Osteoblast (primary cell): Measurements from ENCODE around the gene COL17A1. TPM values are rescaled to one million over a fixed set of nuclear protein-coding genes. Genes with fewer than 3 reads are reported as not detected.

Experiments
- DNase-seq: peaks from one replicate; pipeline ENCODE4 v3.0.0; 2011; ENCODE audit warnings: low spot score, mixed read lengths; ENCODE audit not compliant: insufficient read length; ENCODE audit errors: missing footprints
- H2AFZ ChIP-seq: 2 replicates; pipeline ENCODE4 v1.6.0; 2011; ENCODE audit warnings: mild to moderate bottlenecking, low read length
- H3K27ac ChIP-seq: 2 replicates; pipeline ENCODE4 v1.5.1; 2011; ENCODE audit warnings: mild to moderate bottlenecking, low read depth, low read length, moderate library complexity
- H3K27me3 ChIP-seq: 2 replicates; pipeline ENCODE4 v1.6.0; 2012; ENCODE audit warnings: mild to moderate bottlenecking, control low read depth, inconsistent platforms, low read length, moderate library complexity; ENCODE audit not compliant: insufficient read depth
- H3K36me3 ChIP-seq: 2 replicates; pipeline ENCODE4 v1.5.1; 2011; ENCODE audit warnings: mild to moderate bottlenecking, low read length, control low read depth, moderate library complexity; ENCODE audit not compliant: insufficient read depth
- H3K4me1 ChIP-seq: 2 replicates; pipeline ENCODE4 v1.5.1; 2011; ENCODE audit warnings: mild to moderate bottlenecking, low read length, control low read depth, moderate library complexity; ENCODE audit not compliant: insufficient read depth
- H3K4me2 ChIP-seq: 2 replicates; pipeline ENCODE4 v1.6.0; 2011; ENCODE audit warnings: mild to moderate bottlenecking, low read length; ENCODE audit not compliant: insufficient read depth
- H3K4me3 ChIP-seq: fragments of 200-600 bp; sonication (generic); 3 replicates; pipeline ENCODE4 v1.5.1; 2012; ENCODE audit warnings: mild to moderate bottlenecking, low read length, inconsistent platforms; ENCODE audit not compliant: insufficient read depth
- H3K79me2 ChIP-seq: 2 replicates; pipeline ENCODE4 v1.6.0; 2012; ENCODE audit warnings: mild to moderate bottlenecking, low read length, control low read depth, inconsistent platforms; ENCODE audit not compliant: insufficient read depth
- H3K9me3 ChIP-seq: 2 replicates; pipeline ENCODE4 v1.5.1; 2011; ENCODE audit warnings: low read depth, low read length, control low read depth
- H4K20me1 ChIP-seq: 2 replicates; pipeline ENCODE4 v1.6.0; 2012; ENCODE audit warnings: mild to moderate bottlenecking, low read length, control low read depth; ENCODE audit not compliant: insufficient read depth
- total RNA-seq: library from RNA; depleted of rRNA; stranded (reverse); fragments of >200 nt; gene quantifications from 2 replicates; pipeline ENCODE4 v1.2.3, GENCODE V29; 2012
- TF ChIP-seq, protein P1 (sequence below): IDR thresholded peaks from 2 replicates; pipeline ENCODE4 v1.5.1; 2011; ENCODE audit warnings: mild to moderate bottlenecking, low read depth, low read length, moderate library complexity; ENCODE audit errors: extremely low read depth

The COL17A1 gene
- total RNA-seq, 1 donor: under 0.01 TPM

DNA sequence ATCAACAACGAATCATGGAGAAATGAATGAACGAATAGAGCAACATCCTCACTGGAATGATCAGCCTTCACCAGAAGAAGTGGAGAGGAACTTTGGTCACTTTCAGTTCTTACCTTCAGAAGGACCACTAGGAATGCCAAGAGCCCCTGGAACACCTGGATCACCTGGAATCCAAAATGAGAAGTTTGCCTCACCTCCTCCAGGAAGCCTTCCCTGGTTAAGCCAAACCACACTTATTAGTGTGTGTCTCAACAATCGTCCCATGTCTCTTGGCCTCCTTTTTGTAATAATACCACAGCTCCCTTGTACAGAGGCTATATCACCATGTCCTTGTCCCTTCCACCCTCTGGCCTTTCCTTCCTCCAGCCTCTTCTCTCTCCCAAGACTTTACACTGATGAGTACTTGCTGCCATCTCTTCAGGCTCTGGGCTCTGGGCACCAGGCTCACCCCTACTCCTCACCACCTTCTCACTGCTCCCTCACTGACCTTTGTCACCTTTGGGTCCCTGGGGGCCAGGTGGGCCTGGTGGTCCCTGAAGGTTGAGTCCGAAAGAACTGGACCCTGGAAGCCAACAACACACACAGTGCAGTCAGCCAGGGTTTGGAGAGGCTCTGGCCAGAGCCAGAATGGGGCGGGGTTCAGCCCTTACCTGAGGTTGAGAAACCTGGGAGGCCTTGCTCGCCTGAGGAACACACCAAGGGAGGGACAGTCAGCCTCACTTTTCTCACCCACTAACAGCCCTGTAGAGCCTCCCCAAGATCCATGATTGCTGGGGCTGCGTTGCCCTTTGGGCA lies 46.5 kb downstream of the COL17A1 start:
- H3K9me3 ChIP-seq: no peaks in the 10 kb centered on the region
- H3K27ac ChIP-seq: no peak overlapping the region
- no peak overlapping the region for H2AFZ ChIP-seq
- DNase-seq: no peak
- H3K36me3 ChIP-seq: no peaks in the 10 kb centered on the region
- no peak overlapping the region for H3K4me3 ChIP-seq
- no peak overlapping the region for H3K4me2 ChIP-seq
- TF ChIP-seq, protein P1, sequence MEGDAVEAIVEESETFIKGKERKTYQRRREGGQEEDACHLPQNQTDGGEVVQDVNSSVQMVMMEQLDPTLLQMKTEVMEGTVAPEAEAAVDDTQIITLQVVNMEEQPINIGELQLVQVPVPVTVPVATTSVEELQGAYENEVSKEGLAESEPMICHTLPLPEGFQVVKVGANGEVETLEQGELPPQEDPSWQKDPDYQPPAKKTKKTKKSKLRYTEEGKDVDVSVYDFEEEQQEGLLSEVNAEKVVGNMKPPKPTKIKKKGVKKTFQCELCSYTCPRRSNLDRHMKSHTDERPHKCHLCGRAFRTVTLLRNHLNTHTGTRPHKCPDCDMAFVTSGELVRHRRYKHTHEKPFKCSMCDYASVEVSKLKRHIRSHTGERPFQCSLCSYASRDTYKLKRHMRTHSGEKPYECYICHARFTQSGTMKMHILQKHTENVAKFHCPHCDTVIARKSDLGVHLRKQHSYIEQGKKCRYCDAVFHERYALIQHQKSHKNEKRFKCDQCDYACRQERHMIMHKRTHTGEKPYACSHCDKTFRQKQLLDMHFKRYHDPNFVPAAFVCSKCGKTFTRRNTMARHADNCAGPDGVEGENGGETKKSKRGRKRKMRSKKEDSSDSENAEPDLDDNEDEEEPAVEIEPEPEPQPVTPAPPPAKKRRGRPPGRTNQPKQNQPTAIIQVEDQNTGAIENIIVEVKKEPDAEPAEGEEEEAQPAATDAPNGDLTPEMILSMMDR: no peak
- H3K79me2 ChIP-seq: no peaks in the 10 kb centered on the region
- no peaks in the 10 kb centered on the region for H3K4me1 ChIP-seq
- no peaks in the 10 kb centered on the region for H3K27me3 ChIP-seq
- no peaks in the 10 kb centered on the region for H4K20me1 ChIP-seq

DNA sequence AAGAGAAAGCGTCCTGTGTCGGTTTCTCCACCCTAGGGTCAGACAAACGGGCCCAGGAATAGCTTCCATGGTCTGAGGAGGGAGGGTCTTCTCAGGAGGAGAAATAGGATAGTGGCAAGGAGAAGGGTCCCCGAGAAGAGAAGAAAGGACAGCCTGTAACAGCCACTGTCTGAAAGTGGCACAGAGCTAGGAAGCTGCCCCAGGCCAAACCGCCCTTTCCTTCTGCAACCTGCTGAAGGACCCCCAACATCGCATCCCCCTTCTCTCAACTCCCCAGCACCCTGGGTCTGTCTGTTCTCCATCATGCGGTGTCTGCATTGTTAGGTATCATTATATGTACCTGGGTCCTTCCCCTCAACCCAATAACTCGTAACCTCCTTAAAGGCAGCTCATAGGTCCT lies 47.1 kb downstream of the COL17A1 start:
- no peaks in the 10 kb centered on the region for H4K20me1 ChIP-seq
- TF ChIP-seq, protein P1: no peak
- no peak overlapping the region for H3K4me3 ChIP-seq
- no peak overlapping the region for H2AFZ ChIP-seq
- DNase-seq: no peak
- H3K36me3 ChIP-seq: no peaks in the 10 kb centered on the region
- no peak overlapping the region for H3K27ac ChIP-seq
- no peaks in the 10 kb centered on the region for H3K4me1 ChIP-seq
- no peaks in the 10 kb centered on the region for H3K79me2 ChIP-seq
- no peaks in the 10 kb centered on the region for H3K9me3 ChIP-seq
- H3K4me2 ChIP-seq: no peak overlapping the region
- H3K27me3 ChIP-seq: no peaks in the 10 kb centered on the region

DNA sequence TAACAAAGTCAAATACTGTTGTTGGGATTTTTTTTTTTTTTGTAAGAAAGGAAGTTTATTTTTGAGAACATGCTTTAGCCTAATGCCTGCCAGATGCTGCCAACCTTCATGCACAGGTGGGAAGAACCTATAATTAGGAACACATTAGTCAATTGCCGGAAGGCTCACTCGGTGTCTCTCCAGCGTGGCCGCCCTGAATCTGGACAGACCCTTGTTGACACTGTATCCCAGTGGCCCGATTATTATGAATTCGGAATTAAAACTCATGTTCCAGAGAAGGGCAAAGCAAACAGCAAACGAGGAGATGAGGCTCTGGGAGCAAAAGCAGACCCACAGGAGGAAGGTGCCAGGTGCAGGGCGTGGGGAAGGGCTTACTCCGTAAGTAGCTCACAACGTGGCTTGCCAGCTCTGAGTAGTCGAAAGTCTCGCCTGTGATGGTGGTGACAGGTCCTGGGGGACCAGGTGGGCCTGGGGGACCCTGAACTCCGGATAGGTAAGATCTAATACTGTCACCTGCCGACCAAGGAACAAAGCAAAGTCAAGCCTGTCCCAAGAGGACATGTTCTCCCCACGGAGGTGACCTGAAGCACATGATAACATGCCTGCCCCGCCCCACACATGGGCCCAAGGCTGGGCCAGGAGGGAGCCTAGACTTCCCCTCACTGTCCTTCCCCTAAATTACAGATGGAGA lies 48.3 kb downstream of the COL17A1 start:
- Histone ChIP-seq H3K79me2 (no peaks in the 10 kb centered on the region), H4K20me1 (no peaks in the 10 kb centered on the region), H3K27ac (no peak overlapping the region), H3K9me3 (no peaks in the 10 kb centered on the region), H2AFZ (no peak overlapping the region), H3K4me1 (no peaks in the 10 kb centered on the region), H3K4me2 (no peak overlapping the region), H3K27me3 (no peaks in the 10 kb centered on the region), H3K4me3 (no peak overlapping the region), H3K36me3 (no peaks in the 10 kb centered on the region)
- TF ChIP-seq, protein P1: no peak
- no peak for DNase-seq

DNA sequence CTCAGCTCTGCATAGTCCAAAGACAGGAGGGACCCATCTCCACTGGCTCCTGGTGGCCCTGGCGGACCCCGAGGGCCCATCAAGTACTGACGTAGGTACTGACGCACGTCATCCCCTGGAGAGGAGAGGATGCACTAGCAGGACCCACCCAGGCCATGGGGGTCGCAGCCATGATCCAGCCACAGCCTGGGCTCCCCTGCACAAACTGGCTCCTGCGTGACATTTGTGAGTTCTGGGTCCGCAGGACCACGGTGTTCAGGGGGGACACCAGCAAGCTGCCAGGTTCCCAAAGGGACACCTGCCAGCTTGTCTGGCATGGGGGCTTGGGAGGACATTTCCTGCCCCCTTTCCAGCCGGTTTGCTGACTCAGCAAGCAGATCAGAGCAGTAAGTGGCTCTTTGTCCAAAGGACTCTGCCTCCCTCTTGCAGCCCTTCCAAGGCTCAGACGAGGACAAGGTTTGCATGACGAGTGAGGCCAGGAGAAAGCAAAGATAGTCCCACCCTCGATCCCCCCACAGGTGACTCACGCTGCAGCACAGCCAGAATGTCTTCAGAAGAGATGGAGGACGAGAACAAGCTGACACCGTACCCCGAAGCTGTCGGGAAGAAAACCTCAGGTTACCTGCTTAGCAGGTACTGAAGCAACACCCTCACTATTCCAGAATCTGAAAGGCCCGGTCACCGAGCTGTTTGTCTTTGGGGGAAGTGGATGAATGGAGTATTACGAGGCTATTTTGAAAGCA lies 49.0 kb downstream of the COL17A1 start:
- Histone ChIP-seq H3K4me2 (no peak overlapping the region), H3K9me3 (no peaks in the 10 kb centered on the region), H2AFZ (no peak overlapping the region), H3K36me3 (no peaks in the 10 kb centered on the region), H3K4me3 (no peak overlapping the region), H3K4me1 (no peaks in the 10 kb centered on the region), H3K27ac (no peak overlapping the region), H3K27me3 (no peaks in the 10 kb centered on the region), H4K20me1 (no peaks in the 10 kb centered on the region), H3K79me2 (no peaks in the 10 kb centered on the region)
- no peak for DNase-seq
- TF ChIP-seq, protein P1: no peak
